Hepatocyte (in vitro differentiated cells): ENCODE results near the gene EVL.

Experiments
- CTCF ChIP-seq: fragments of 200-600 bp; sonication (generic); IDR thresholded peaks from 2 replicates; pipeline ENCODE4 v1.5.1; 2016; ENCODE audit warnings: antibody characterized with exemption, mild to moderate bottlenecking; ENCODE audit not compliant: poor library complexity
- EZH2 ChIP-seq: fragments of 200-600 bp; sonication (generic); IDR thresholded peaks from 2 replicates; pipeline ENCODE4 v1.6.1; 2016; ENCODE audit warnings: antibody characterized with exemption, mild to moderate bottlenecking, borderline replicate concordance

DNA sequence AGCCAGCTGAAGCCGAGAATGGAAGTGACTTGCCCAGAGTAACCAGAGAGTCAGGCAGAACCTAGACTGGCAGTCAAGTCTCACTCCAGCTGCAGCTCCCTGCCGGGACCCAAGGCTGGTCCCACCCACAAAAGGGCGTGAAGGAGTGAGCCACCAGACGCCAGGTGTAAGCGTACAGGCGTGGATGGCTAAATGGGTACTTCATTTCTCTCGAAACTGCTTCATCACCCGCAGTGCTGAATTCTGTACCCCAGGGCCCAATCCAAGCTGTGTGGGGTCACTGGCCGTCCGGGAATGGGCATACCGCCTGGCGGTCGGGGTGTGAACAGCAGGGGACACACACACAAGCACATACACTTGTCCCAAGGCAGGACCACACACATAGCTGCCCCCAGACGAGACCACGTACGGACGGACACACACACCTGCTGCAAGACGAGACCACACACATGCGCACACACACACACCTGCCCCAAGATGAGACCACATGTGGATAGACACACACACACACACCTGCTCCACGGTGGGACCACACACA, 59.4 kb downstream of the EVL start:
- TF ChIP-seq EZH2 = no peak
- no peak for TF ChIP-seq CTCF
